Measurements from ENCODE around the gene MRPS7.
A peak's percentile ranks its signal among the peaks of the same experiment; 100 is the strongest.

MRPS7 gene

GRCh38 chr17:75261336-75262111 lies at the start of gene MRPS7, which contains the start of gene GGA3:
Gene MRPS7, plus strand, starts transcription at chr17:75261879. Its CDS starts 22 bp downstream, at chr17:75261901.
Gene GGA3, minus strand, starts transcription at chr17:75261606. Its CDS starts 19 bp downstream, at chr17:75261587.
- DNase-seq: peak; percentile 95

GRCh38 chr17:75218131-75218530 lies 43.5 kb upstream of the MRPS7 start:
- no peak for DNase-seq

- no peak for DNase-seq
Measured at GRCh38 chr17:75219815-75220214, 41.9 kb upstream of the MRPS7 start.

GRCh38 chr17:75225016-75225415 lies 36.7 kb upstream of the MRPS7 start:
- no peak for DNase-seq

GRCh38 chr17:75227729-75228128 lies 34.0 kb upstream of the MRPS7 start:
- no peak for DNase-seq

GRCh38 chr17:75228305-75228704 lies 33.4 kb upstream of the MRPS7 start:
- DNase-seq: no peak

GRCh38 chr17:75228847-75229246 lies 32.8 kb upstream of the MRPS7 start:
- DNase-seq: no peak

GRCh38 chr17:75231071-75231470 lies 30.6 kb upstream of the MRPS7 start:
- DNase-seq: no peak

- no peak for DNase-seq
Measured at GRCh38 chr17:75231741-75232464, 29.8 kb upstream of the MRPS7 start.

- DNase-seq: no peak
Measured at GRCh38 chr17:75232786-75233185, 28.9 kb upstream of the MRPS7 start.

- no peak for DNase-seq
Measured at GRCh38 chr17:75237100-75238014, 24.3 kb upstream of the MRPS7 start.

GRCh38 chr17:75238020-75238580 lies 23.6 kb upstream of the MRPS7 start:
- DNase-seq: no peak

GRCh38 chr17:75238684-75239191 lies 22.9 kb upstream of the MRPS7 start:
- DNase-seq: peak; percentile 36

GRCh38 chr17:75239214-75239613 lies 22.5 kb upstream of the MRPS7 start:
- DNase-seq: no peak

GRCh38 chr17:75239778-75240393 lies 21.8 kb upstream of the MRPS7 start:
- no peak for DNase-seq

- no peak for DNase-seq
Measured at GRCh38 chr17:75240394-75241142, 21.1 kb upstream of the MRPS7 start.

GRCh38 chr17:75241143-75241430 lies 20.6 kb upstream of the MRPS7 start:
- DNase-seq: no peak

- no peak for DNase-seq
Measured at GRCh38 chr17:75241502-75241901, 20.2 kb upstream of the MRPS7 start.

GRCh38 chr17:75241996-75242460 lies 19.7 kb upstream of the MRPS7 start:
- no peak for DNase-seq

- DNase-seq: no peak
Measured at GRCh38 chr17:75242461-75243042, 19.1 kb upstream of the MRPS7 start.

Data from NCI-H774 (cell line).